Neural crest cell (in vitro differentiated cells): ENCODE results near the gene PCP4. TPM values are rescaled to one million over a fixed set of nuclear protein-coding genes. Genes with fewer than 3 reads are reported as not detected.

Experiments used
- DNase-seq: peaks from one replicate; pipeline ENCODE4 v3.0.0; 2021; ENCODE audit warnings: low read depth, mixed read lengths, low spot score
- H3K27ac Mint-ChIP-seq: one replicate; pipeline ENCODE4 v1.8.0; 2021; ENCODE audit warnings: mild to moderate bottlenecking, mixed read lengths; ENCODE audit not compliant: unreplicated experiment
- H3K27me3 Mint-ChIP-seq: 2 replicates; pipeline ENCODE4 v1.8.0; 2021; ENCODE audit warnings: low read depth, mild to moderate bottlenecking, mixed read lengths
- H3K36me3 Mint-ChIP-seq: 2 replicates; pipeline ENCODE4 v1.8.0; 2021; ENCODE audit warnings: low read depth, mild to moderate bottlenecking, mixed read lengths
- H3K4me1 Mint-ChIP-seq: 2 replicates; pipeline ENCODE4 v1.8.0; 2021; ENCODE audit warnings: mixed read lengths
- H3K4me3 Mint-ChIP-seq: one replicate; pipeline ENCODE4 v1.8.0; 2021; ENCODE audit warnings: mild to moderate bottlenecking, mixed read lengths
- H3K9me3 Mint-ChIP-seq: 2 replicates; pipeline ENCODE4 v1.8.0; 2021; ENCODE audit warnings: mixed read lengths
- total RNA-seq: library from RNA; stranded (reverse); gene quantifications from 2 replicates; pipeline ENCODE4 v1.2.1, GENCODE V29; 2021
- TF ChIP-seq, protein P1 (sequence below): fragments of 200-600 bp; sonication (generic); conservative IDR thresholded peaks from 2 replicates; pipeline ENCODE4 v1.5.0; 2021; ENCODE audit warnings: antibody characterized with exemption, mild to moderate bottlenecking

PCP4 gene
- total RNA-seq, 1 donor from 2014 or later: 1.1 TPM

DNA sequence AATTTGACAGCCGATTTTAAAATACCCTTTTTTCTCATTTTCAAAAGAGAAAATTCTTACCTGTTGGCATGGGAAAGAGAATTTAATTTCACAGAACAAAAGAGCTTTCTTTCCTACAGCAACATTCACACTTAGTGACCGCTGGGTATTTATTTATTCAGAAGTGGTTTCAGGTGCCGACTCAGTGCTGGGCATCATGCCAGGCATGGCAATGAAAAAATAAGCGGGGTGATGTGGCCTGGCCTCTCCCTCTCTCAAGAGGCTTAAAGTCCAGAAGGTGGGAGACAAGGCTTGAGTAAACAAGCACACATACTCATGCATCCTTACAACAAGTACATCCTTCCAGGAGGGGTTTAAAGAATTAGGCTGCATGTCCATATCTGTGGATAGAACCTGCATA is 4.1 kb upstream of the PCP4 start:
- Mint-ChIP-seq H3K27me3 (peaks cover 10% of the 10 kb centered on the region), H3K27ac (no peak overlapping the region), H3K36me3 (no peaks in the 10 kb centered on the region), H3K4me1 (peaks cover 5% of the 10 kb centered on the region), H3K4me3 (no peak overlapping the region), H3K9me3 (peaks cover 3% of the 10 kb centered on the region)
- DNase-seq: no peak
- TF ChIP-seq, protein P1, sequence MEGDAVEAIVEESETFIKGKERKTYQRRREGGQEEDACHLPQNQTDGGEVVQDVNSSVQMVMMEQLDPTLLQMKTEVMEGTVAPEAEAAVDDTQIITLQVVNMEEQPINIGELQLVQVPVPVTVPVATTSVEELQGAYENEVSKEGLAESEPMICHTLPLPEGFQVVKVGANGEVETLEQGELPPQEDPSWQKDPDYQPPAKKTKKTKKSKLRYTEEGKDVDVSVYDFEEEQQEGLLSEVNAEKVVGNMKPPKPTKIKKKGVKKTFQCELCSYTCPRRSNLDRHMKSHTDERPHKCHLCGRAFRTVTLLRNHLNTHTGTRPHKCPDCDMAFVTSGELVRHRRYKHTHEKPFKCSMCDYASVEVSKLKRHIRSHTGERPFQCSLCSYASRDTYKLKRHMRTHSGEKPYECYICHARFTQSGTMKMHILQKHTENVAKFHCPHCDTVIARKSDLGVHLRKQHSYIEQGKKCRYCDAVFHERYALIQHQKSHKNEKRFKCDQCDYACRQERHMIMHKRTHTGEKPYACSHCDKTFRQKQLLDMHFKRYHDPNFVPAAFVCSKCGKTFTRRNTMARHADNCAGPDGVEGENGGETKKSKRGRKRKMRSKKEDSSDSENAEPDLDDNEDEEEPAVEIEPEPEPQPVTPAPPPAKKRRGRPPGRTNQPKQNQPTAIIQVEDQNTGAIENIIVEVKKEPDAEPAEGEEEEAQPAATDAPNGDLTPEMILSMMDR: no peak

GRCh38 chr21:39866093-39866492 is 1.1 kb upstream of the PCP4 start:
- peaks cover 5% of the 10 kb centered on the region for H3K4me1 Mint-ChIP-seq
- TF ChIP-seq, protein P1: no peak
- H3K27ac Mint-ChIP-seq: no peak overlapping the region
- H3K9me3 Mint-ChIP-seq: no peaks in the 10 kb centered on the region
- no peaks in the 10 kb centered on the region for H3K36me3 Mint-ChIP-seq
- H3K27me3 Mint-ChIP-seq: peaks cover 14% of the 10 kb centered on the region
- DNase-seq: no peak
- H3K4me3 Mint-ChIP-seq: no peak overlapping the region

GRCh38 chr21:39869141-39869818 is 2.0 kb downstream of the PCP4 start:
- Mint-ChIP-seq H3K4me1 (peaks cover 5% of the 10 kb centered on the region), H3K27me3 (peaks cover 14% of the 10 kb centered on the region), H3K4me3 (no peak overlapping the region), H3K36me3 (no peaks in the 10 kb centered on the region), H3K9me3 (no peaks in the 10 kb centered on the region), H3K27ac (no peak overlapping the region)
- TF ChIP-seq, protein P1: no peak
- no peak for DNase-seq

- DNase-seq: no peak
- TF ChIP-seq, protein P1: no peak
- H3K36me3 Mint-ChIP-seq: no peaks in the 10 kb centered on the region
- H3K9me3 Mint-ChIP-seq: no peaks in the 10 kb centered on the region
- no peaks in the 10 kb centered on the region for H3K4me1 Mint-ChIP-seq
- peaks cover under 1% of the 10 kb centered on the region for H3K27me3 Mint-ChIP-seq
- no peak overlapping the region for H3K27ac Mint-ChIP-seq
- H3K4me3 Mint-ChIP-seq: no peak overlapping the region
Measured at GRCh38 chr21:39873687-39874086, 6.4 kb downstream of the PCP4 start.

DNA sequence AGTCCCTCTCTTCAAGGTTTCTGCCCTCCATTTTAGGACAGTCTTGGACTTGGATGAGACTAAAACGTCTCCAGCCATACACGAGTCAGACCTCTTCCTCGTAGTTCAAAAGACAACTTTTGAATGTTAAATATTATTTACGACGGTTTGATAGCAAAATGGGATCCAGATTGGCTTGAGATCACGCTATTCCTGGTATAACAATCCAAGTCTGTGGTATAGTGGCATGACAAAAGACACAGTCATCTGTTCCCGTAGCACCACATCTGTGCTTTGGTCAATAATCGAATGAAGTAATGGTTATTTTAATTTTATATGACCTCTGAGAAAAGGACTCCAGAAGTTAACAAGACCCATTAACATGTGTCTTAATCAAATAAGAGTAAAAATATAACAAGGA is 7.0 kb downstream of the PCP4 start:
- no peak for DNase-seq
- Mint-ChIP-seq H3K4me3 (no peak overlapping the region), H3K36me3 (no peaks in the 10 kb centered on the region), H3K4me1 (no peaks in the 10 kb centered on the region), H3K27me3 (no peaks in the 10 kb centered on the region), H3K27ac (no peak overlapping the region), H3K9me3 (no peaks in the 10 kb centered on the region)
- TF ChIP-seq, protein P1: no peak
